Liver (tissue), 9 donors: ENCODE measurements around the gene NAXD. TPM values are rescaled to one million over a fixed set of nuclear protein-coding genes. Genes with fewer than 3 reads are reported as not detected.

Source experiments
- DNase-seq: peaks from one replicate; pipeline ENCODE4 v3.0.0-alpha.2; 2017; ENCODE audit warnings: low spot score
- H3K27ac ChIP-seq, 2 donors: one replicate each; pipeline ENCODE4 v1.7.0; 2013; ENCODE audit warnings: inconsistent platforms in 2 of 2, low read length in 2 of 2, control low read depth in 1 of 2, low read depth in 1 of 2, mild to moderate bottlenecking in 1 of 2
- H3K27me3 ChIP-seq, 4 donors: one replicate each; pipeline versions ENCODE4 v1.6.1 to v1.7.0; 2013; ENCODE audit warnings: low read length in 3 of 4, inconsistent platforms in 1 of 4, mild to moderate bottlenecking in 1 of 4, moderate library complexity in 1 of 4; ENCODE audit not compliant: control insufficient read depth in 4 of 4, insufficient read depth in 4 of 4
- H3K36me3 ChIP-seq, 4 donors: one replicate each; pipeline versions ENCODE4 v1.6.1 to v1.7.0; 2013; ENCODE audit warnings: low read length in 3 of 4, mild to moderate bottlenecking in 3 of 4, low read depth in 1 of 4, moderate library complexity in 1 of 4; ENCODE audit not compliant: control insufficient read depth in 4 of 4, insufficient read depth in 3 of 4
- H3K4me1 ChIP-seq, 4 donors: one replicate each; pipeline versions ENCODE4 v1.6.1 to v1.7.0; 2013; ENCODE audit warnings: low read length in 3 of 4, mild to moderate bottlenecking in 3 of 4, moderate library complexity in 1 of 4; ENCODE audit not compliant: control insufficient read depth in 4 of 4, insufficient read depth in 4 of 4
- H3K4me3 ChIP-seq, 3 donors: one replicate each; pipeline versions ENCODE4 v1.6.1 to v1.7.0; 2013; ENCODE audit warnings: low read length in 3 of 3, control low read depth in 1 of 3, low read depth in 1 of 3, mild to moderate bottlenecking in 1 of 3
- H3K9ac ChIP-seq, 2 donors: one replicate each; pipeline ENCODE4 v1.7.0; 2013; ENCODE audit warnings: low read length in 2 of 2, mild to moderate bottlenecking in 2 of 2, moderate library complexity in 2 of 2, control low read depth in 1 of 2, low read depth in 1 of 2
- H3K9me3 ChIP-seq, 4 donors: one replicate each; pipeline versions ENCODE4 v1.6.1 to v1.7.0; 2013; ENCODE audit warnings: low read length in 3 of 4; ENCODE audit not compliant: control insufficient read depth in 4 of 4
- ATF3 ChIP-seq: IDR thresholded peaks from 2 replicates; pipeline ENCODE4 v1.6.1; 2016; ENCODE audit warnings: antibody characterized with exemption
- CTCF ChIP-seq: fragments of 150-350 bp; IDR thresholded peaks from 2 replicates; pipeline ENCODE4 v1.5.1; 2017; ENCODE audit warnings: improper control_type of control experiment, low read depth, low read length; ENCODE audit not compliant: missing input control
- EGR1 ChIP-seq, 2 donors: IDR thresholded peaks; 2 replicates each; pipeline ENCODE4 v1.6.1; 2016 to 2018; ENCODE audit warnings: antibody characterized with exemption in 2 of 2, low read depth in 2 of 2
- FOXA1 ChIP-seq: IDR thresholded peaks from 2 replicates; pipeline ENCODE4 v1.6.1; 2016; ENCODE audit warnings: antibody characterized with exemption
- FOXA2 ChIP-seq: IDR thresholded peaks from 2 replicates; pipeline ENCODE4 v1.6.1; 2016; ENCODE audit warnings: antibody characterized with exemption
- GABPA ChIP-seq, 2 donors: IDR thresholded peaks in 1 of 2; conservative IDR thresholded peaks in 1 of 2; 2 replicates each; pipeline ENCODE4 v1.6.1; 2016; ENCODE audit warnings: antibody characterized with exemption in 2 of 2, mild to moderate bottlenecking in 1 of 2, moderate library complexity in 1 of 2
- HNF4A ChIP-seq, 2 donors: conservative IDR thresholded peaks; 2 replicates each; pipeline ENCODE4 v1.6.1; 2016; ENCODE audit warnings: antibody characterized with exemption in 2 of 2, mild to moderate bottlenecking in 2 of 2
- HNF4G ChIP-seq: IDR thresholded peaks from 2 replicates; pipeline ENCODE4 v1.6.1; 2016; ENCODE audit warnings: antibody characterized with exemption
- JUND ChIP-seq, 2 donors: IDR thresholded peaks; 2 replicates each; pipeline ENCODE4 v1.6.1; 2016; ENCODE audit warnings: antibody characterized with exemption in 2 of 2
- MAX ChIP-seq: IDR thresholded peaks from 2 replicates; pipeline ENCODE4 v1.6.1; 2016; ENCODE audit warnings: antibody characterized with exemption
- NR2F2 ChIP-seq: IDR thresholded peaks from 2 replicates; pipeline ENCODE4 v1.6.1; 2016; ENCODE audit warnings: antibody characterized with exemption
- RAD21 ChIP-seq, 2 donors: IDR thresholded peaks; 2 replicates each; pipeline ENCODE4 v1.6.1; 2016; ENCODE audit warnings: antibody characterized with exemption in 2 of 2, mild to moderate bottlenecking in 2 of 2
- REST ChIP-seq: IDR thresholded peaks from 2 replicates; pipeline ENCODE4 v1.6.1; 2016; ENCODE audit warnings: antibody characterized with exemption, mild to moderate bottlenecking
- RXRA ChIP-seq, 2 donors: IDR thresholded peaks; 2 replicates each; pipeline ENCODE4 v1.6.1; 2017 to 2018; ENCODE audit warnings: antibody characterized with exemption in 2 of 2, mild to moderate bottlenecking in 1 of 2
- SP1 ChIP-seq: IDR thresholded peaks from 2 replicates; pipeline ENCODE4 v1.6.1; 2018; ENCODE audit warnings: antibody characterized with exemption, mild to moderate bottlenecking
- TAF1 ChIP-seq: conservative IDR thresholded peaks from 2 replicates; pipeline ENCODE4 v1.6.1; 2016; ENCODE audit warnings: antibody characterized with exemption, mild to moderate bottlenecking
- YY1 ChIP-seq: IDR thresholded peaks from 2 replicates; pipeline ENCODE4 v1.6.1; 2016; ENCODE audit warnings: antibody characterized with exemption, mild to moderate bottlenecking
- ZBTB33 ChIP-seq: IDR thresholded peaks from 2 replicates; pipeline ENCODE4 v1.6.1; 2016; ENCODE audit warnings: antibody characterized with exemption
- WGBS: extraction: QIAGEN DNeasy Blood & Tissue Kit; methylation state at CpG from one replicate; pipeline ENCODE4 v1.1.7; 2013; 5-methylcytosine and 5-hydroxymethylcytosine counted together
- polyA plus RNA-seq, 2 donors: library from polyadenylated mRNA; stranded (reverse) in 1 of 2; unstranded in 1 of 2; fragments of 200-250 nt in 1 of 2; fragments of >200 nt in 1 of 2; fragmentation: Nextera tagmentation in 1 of 2; extraction: Ambion mirVana in 1 of 2; gene quantifications; one replicate each; pipeline versions ENCODE4 v1.2.1 to v1.2.3, GENCODE V29; 2013 to 2015
- total RNA-seq, 2 donors: library from RNA; depleted of rRNA; stranded (reverse); fragments of >200 nt; gene quantifications; one replicate each; pipeline ENCODE4 v1.2.3, GENCODE V29; 2014
- donor health status: healthy.
- donor health status: healthy.
- donor health status: healthy.
- donor health status: healthy.
- donor health status: healthy.

The NAXD gene
- total and polyA plus RNA-seq, 4 donors: 19.0 to 40.5 (median 27.6) TPM

GRCh38 chr13:110685305-110686020 lies 70.1 kb downstream of the NAXD start:
- Histone ChIP-seq H3K27me3 (no peaks in the 10 kb centered on the region), H3K4me1 (peaks cover 4 to 21% (median 11%) of the 10 kb centered on the region in 4 donors), H3K4me3 (no peak overlapping the region), H3K36me3 (peaks cover 5 to 11% (median 9%) of the 10 kb centered on the region in 4 donors), H3K9ac (no peak overlapping the region), H3K27ac (no peak overlapping the region), H3K9me3 (no peaks in the 10 kb centered on the region)
- TF ChIP-seq HNF4G: no peak
- TF ChIP-seq JUND (IDR thresholded peaks at IDR 0.05): no peak
- no peak for TF ChIP-seq NR2F2
- TF ChIP-seq EGR1 (IDR thresholded peaks at IDR 0.05; ENCODE audit: low read depth in 2 of 2): no peak
- no peak for TF ChIP-seq YY1
- no peak for TF ChIP-seq TAF1
- no peak for TF ChIP-seq CTCF
- no peak for TF ChIP-seq RAD21 (IDR thresholded peaks at IDR 0.05)
- TF ChIP-seq MAX: no peak
- WGBS: 92% methylated on average over 11 of the region's 11 CpGs
- no peak for DNase-seq

- H3K4me3 ChIP-seq: no peak overlapping the region
- peaks cover 4 to 21% (median 14%) of the 10 kb centered on the region in 4 donors for H3K4me1 ChIP-seq
- H3K9me3 ChIP-seq: no peaks in the 10 kb centered on the region
- peaks cover 0 to 6% (median 4%) of the 10 kb centered on the region in 4 donors for H3K36me3 ChIP-seq
- no peaks in the 10 kb centered on the region for H3K27me3 ChIP-seq
- H3K9ac ChIP-seq: no peak overlapping the region
- 92% methylated on average over 16 of the region's 16 CpGs for WGBS
- DNase-seq: no peak
- no peak overlapping the region for H3K27ac ChIP-seq
- no peak for TF ChIP-seq GABPA (IDR thresholded peaks at IDR 0.05 in 1 of 2, conservative IDR thresholded peaks at IDR 0.05 in 1 of 2)
- no peak for TF ChIP-seq SP1
- TF ChIP-seq TAF1: no peak
- no peak for TF ChIP-seq REST
- TF ChIP-seq RXRA (IDR thresholded peaks at IDR 0.05): no peak
- TF ChIP-seq HNF4A (conservative IDR thresholded peaks at IDR 0.05): no peak
- TF ChIP-seq NR2F2: no peak
- TF ChIP-seq ZBTB33: no peak
- TF ChIP-seq FOXA1: no peak
- no peak for TF ChIP-seq HNF4G
- no peak for TF ChIP-seq ATF3
- no peak for TF ChIP-seq JUND (IDR thresholded peaks at IDR 0.05)
- no peak for TF ChIP-seq CTCF
- no peak for TF ChIP-seq EGR1 (IDR thresholded peaks at IDR 0.05; ENCODE audit: low read depth in 2 of 2)
- no peak for TF ChIP-seq YY1
- no peak for TF ChIP-seq MAX
- no peak for TF ChIP-seq RAD21 (IDR thresholded peaks at IDR 0.05)
- no peak for TF ChIP-seq FOXA2
Observed at GRCh38 chr13:110687736-110688135, 72.4 kb downstream of the NAXD start.
